ENCODE results near the gene CD300LB.

The CD300LB gene

GRCh38 chr17:74531231-74531761 lies at the start of gene CD300LB:
Gene CD300LB, minus strand, starts transcription at chr17:74531475. Its CDS starts 125 bp downstream, at chr17:74531350.
- Histone ChIP-seq H3F3A (ENCODE audit: insufficient read depth) (no peaks in the 10 kb centered on the region), H3K4me2 (ENCODE audit: low read depth, low read length, poor library complexity, severe bottlenecking) (no peak within 1 kb of the TSS), H3K4me3 (ENCODE audit: insufficient read depth, low read length, poor library complexity, severe bottlenecking) (no peak within 1 kb of the TSS), H3K27me3 (ENCODE audit: low read length) (0 out of 2 replicates have a peak, but pooled peaks cover 3% of the 10 kb centered on the region), H3K27ac (ENCODE audit: low read depth, low read length) (no peak within 1 kb of the TSS), H3K9ac (ENCODE audit: low read length) (no peak within 1 kb of the TSS), H3K79me2 (ENCODE audit: insufficient read depth, low read length) (no peaks in the 10 kb centered on the region), H3K9me2 (replicated peaks; ENCODE audit: insufficient read depth, low read length) (no peaks in the 10 kb centered on the region), H4K20me1 (ENCODE audit: low read depth, low read length) (no peaks in the 10 kb centered on the region), H3K36me3 (ENCODE audit: low read length) (no peaks in the 10 kb centered on the region), H2AFZ (ENCODE audit: low read depth, low read length, severe bottlenecking) (no peak within 1 kb of the TSS), H3K9me3 (ENCODE audit: insufficient read depth, low read length) (no peaks in the 10 kb centered on the region)
- TF ChIP-seq EZH2phosphoT487 (conservative IDR thresholded peaks at IDR 0.05; ENCODE audit: low read length), result no peak
- TF ChIP-seq CTCF (IDR thresholded peaks at IDR 0.05; ENCODE audit: insufficient read depth, low read length, poor library complexity, severe bottlenecking), result no peak

DNA sequence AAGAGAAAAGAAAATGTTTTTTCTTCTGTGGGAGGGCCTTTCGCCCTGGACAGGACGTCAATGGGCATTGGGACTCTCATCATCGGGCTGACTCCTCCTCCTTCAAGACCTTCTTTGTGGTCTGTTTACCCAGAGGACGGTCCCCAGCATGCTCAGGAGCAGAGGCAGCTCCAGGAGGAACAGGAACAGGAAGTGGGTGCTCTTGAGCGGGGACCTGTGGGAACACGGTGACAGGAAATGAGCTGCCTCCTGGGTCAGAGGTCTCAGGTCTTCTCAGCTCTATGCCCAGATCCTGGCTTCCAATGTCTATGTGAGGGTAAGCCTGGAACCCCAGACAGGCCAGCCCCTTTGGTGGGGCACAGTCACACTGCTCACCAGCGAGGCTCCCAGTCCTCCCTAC lies 48.6 kb upstream of the CD300LB start:
- no peak overlapping the region for H3K4me2 ChIP-seq (ENCODE audit: low read depth, low read length, poor library complexity, severe bottlenecking)
- H3K9me3 ChIP-seq (ENCODE audit: insufficient read depth, low read length), result no peaks in the 10 kb centered on the region
- H3K9ac ChIP-seq (ENCODE audit: low read length), result no peak overlapping the region
- no peak overlapping the region for H3K27ac ChIP-seq (ENCODE audit: low read depth, low read length)
- H3K4me3 ChIP-seq (ENCODE audit: insufficient read depth, low read length, poor library complexity, severe bottlenecking), result no peak overlapping the region
- no peaks in the 10 kb centered on the region for H3K36me3 ChIP-seq (ENCODE audit: low read length)
- no peaks in the 10 kb centered on the region for H3K27me3 ChIP-seq (ENCODE audit: low read length)
- no peaks in the 10 kb centered on the region for H3K9me2 ChIP-seq (replicated peaks; ENCODE audit: insufficient read depth, low read length)
- TF ChIP-seq EZH2phosphoT487 (conservative IDR thresholded peaks at IDR 0.05; ENCODE audit: low read length) (no peak), CTCF (IDR thresholded peaks at IDR 0.05; ENCODE audit: insufficient read depth, low read length, poor library complexity, severe bottlenecking) (no peak)
- H2AFZ ChIP-seq (ENCODE audit: low read depth, low read length, severe bottlenecking), result no peak overlapping the region
- H3F3A ChIP-seq (ENCODE audit: insufficient read depth), result no peaks in the 10 kb centered on the region
- H3K79me2 ChIP-seq (ENCODE audit: insufficient read depth, low read length), result no peaks in the 10 kb centered on the region
- H4K20me1 ChIP-seq (ENCODE audit: low read depth, low read length), result no peaks in the 10 kb centered on the region

DNA sequence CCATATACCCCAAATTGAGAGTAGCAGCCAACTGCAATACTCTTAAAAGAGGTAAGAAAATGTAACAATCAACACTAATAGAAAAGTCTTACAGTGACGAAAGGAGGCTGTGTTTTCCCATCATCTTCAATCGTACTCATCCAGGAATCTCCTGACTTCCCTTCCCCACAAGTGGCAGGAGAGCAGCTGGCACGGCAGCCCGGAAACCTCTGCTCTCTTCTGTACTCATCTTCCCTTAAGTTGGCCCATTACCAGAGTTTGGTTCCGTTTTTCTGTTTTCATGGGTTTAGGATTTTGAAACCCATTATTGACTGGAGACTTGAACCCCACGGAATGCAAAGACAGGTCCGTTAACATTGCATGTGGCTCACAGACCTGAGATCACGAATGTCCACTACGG lies 47.7 kb upstream of the CD300LB start:
- Histone ChIP-seq H2AFZ (ENCODE audit: low read depth, low read length, severe bottlenecking) (no peak overlapping the region), H3K9me2 (replicated peaks; ENCODE audit: insufficient read depth, low read length) (no peaks in the 10 kb centered on the region), H3K27ac (ENCODE audit: low read depth, low read length) (no peak overlapping the region), H3K4me2 (ENCODE audit: low read depth, low read length, poor library complexity, severe bottlenecking) (no peak overlapping the region), H3K79me2 (ENCODE audit: insufficient read depth, low read length) (no peaks in the 10 kb centered on the region), H4K20me1 (ENCODE audit: low read depth, low read length) (no peaks in the 10 kb centered on the region), H3K9me3 (ENCODE audit: insufficient read depth, low read length) (no peaks in the 10 kb centered on the region), H3K9ac (ENCODE audit: low read length) (no peak overlapping the region), H3K4me3 (ENCODE audit: insufficient read depth, low read length, poor library complexity, severe bottlenecking) (no peak overlapping the region), H3F3A (ENCODE audit: insufficient read depth) (no peaks in the 10 kb centered on the region), H3K36me3 (ENCODE audit: low read length) (no peaks in the 10 kb centered on the region), H3K27me3 (ENCODE audit: low read length) (no peaks in the 10 kb centered on the region)
- TF ChIP-seq CTCF (IDR thresholded peaks at IDR 0.05; ENCODE audit: insufficient read depth, low read length, poor library complexity, severe bottlenecking), result no peak
- TF ChIP-seq EZH2phosphoT487 (conservative IDR thresholded peaks at IDR 0.05; ENCODE audit: low read length), result no peak

Measured in SU-DHL-6 (cell line).